NOMO-1 treated with DMSO at 0.1 percent for 48 hours (cell line): ENCODE results near the gene APOL5.
"Not testable (repeated sequence)": the region's sequence is repeated elsewhere in the genome, so short reads cannot be mapped to it uniquely, and the experiment has no call there.

Experiments used
- DNase-seq: peaks from one replicate; lab custom pipeline; 2025; ENCODE audit not compliant: unreplicated experiment; lab: John Stamatoyannopoulos, UW

APOL5 gene, protein sequence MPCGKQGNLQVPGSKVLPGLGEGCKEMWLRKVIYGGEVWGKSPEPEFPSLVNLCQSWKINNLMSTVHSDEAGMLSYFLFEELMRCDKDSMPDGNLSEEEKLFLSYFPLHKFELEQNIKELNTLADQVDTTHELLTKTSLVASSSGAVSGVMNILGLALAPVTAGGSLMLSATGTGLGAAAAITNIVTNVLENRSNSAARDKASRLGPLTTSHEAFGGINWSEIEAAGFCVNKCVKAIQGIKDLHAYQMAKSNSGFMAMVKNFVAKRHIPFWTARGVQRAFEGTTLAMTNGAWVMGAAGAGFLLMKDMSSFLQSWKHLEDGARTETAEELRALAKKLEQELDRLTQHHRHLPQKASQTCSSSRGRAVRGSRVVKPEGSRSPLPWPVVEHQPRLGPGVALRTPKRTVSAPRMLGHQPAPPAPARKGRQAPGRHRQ

DNA sequence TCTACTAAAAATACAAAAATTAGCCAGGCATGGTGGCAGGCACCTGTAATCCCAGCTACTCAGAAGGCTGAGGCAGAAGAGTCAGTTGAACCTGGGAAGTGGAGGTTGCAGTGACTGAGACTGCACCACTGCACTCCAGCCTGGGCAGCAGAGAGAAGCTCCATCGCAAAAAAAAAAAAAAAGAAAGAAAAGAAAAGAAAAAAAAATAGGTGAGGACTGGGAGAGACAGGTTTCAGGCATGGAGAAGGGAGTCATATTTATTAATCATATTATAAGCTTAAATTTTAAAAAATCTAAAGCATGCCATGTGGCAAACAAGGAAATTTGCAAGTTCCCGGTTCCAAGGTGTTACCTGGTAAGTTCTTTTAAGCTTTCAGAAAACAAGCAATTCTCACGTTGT is at the start of gene APOL5:
APOL5 (plus strand) TSS at position 301 of the 400 bp plus-strand sequence; CDS start at position 301, 0 bp downstream.
- no peak for DNase-seq

DNA sequence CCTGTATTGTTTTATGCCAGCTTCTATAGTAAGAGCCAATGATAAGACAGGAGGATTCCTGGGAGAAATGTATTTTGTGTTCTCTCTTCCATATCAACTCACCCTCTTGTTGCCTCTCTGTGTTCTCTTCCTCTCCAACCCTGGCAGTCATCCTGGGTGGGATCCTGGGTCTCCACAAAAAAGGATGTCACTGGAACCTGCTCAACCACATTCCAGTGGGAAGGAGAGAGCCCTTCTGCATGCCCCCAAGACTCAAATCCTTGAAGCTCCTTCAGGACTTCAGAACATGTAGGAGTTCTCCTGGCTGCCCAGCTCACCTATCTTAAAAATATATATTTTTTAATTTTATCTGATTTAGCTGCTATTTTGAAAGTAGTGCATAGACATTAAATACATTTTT is 43.3 kb upstream of the APOL5 start:
- no peak for DNase-seq

DNA sequence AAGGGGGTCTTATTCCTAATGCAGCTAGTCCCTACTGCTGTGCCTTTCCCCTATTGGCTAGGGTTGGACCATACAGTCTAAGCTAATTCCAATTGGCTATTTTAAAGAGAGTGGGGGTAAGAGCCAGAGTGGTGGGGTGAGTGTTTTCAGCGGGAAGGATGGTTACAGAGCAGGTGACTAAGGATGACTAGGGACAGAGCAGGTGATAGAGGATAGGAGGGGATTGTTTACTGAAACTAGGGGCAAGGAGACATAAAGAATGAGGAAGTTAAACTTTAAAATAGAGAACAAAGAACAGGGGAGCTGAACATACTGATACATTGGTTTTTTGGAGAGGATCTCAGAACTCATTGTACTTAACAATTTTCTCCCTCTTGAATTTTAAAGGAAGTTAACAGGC is 41.6 kb upstream of the APOL5 start:
- peak; percentile 37 for DNase-seq

DNA sequence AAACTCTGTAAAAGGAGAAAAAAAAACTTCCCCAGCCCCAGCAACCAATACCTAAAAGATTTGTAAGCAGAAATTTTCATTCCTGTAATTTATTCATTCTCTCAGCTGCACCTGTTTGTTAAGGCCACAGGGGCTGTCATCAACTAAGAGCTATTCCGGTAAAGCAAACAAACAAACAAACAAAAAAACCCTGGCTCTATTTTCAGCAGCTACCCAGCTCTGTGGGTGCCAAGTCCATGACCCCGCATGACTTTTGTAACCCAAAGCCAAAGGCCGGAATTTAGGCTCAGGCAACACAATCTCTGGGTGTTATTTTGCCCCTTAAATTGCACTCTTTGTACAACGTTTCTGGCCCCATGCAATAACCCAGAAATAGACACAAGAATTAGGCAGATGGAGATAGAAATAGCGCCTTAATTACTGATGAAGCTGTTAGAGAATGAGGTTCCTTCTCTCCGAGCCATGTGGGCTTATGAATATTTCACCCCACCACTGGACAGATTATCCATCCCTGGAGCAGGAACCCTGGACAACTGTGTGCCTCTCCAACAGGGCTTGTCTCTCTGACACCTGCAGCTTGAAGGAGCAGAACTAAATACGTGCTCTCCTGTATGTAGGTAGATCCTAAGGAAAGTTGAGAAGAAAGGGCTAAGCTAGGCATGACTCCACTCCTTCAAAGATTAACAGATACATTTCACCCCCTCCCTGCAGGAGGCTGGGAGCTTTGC is 40.0 kb upstream of the APOL5 start:
- DNase-seq: no peak

DNA sequence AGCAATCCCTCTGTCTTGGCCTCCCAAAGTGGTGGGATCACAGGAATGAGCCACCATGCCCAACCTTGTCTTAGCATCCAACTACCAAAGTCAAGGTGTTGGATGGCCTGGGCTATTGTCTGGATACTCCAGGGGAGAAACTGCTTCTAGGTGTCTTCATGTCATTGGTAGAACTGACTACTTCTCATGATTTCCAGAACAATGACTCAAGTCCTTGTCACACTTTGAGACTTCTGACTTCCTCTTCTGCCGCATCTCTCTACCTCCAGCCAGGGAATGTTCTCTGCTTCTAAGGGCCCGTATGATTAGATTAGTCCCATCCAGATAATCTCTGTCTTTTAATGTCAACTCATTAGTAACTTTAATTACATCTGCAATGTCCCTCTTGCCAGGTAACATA is 38.8 kb upstream of the APOL5 start:
- DNase-seq: peak; percentile 16

DNA sequence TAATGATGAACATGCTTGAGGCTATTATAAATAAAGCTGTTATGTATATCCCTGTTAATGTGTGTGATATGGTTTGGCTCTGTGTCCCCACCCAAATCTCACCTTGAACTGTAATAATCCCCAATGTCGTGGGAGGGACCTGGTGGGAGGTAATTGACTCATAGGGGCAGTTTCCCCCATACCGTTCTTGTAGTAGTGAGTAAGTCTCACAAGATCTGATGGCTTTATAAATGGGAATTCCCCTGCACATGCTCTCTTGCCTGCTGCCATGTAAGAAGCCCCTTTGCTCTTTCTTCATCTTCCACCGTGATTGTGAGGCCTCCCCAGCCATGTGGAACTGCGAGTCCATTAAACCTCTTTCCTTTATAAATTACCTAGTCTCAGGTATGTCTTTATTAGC is 38.2 kb upstream of the APOL5 start:
- not testable (repeated sequence) for DNase-seq

DNA sequence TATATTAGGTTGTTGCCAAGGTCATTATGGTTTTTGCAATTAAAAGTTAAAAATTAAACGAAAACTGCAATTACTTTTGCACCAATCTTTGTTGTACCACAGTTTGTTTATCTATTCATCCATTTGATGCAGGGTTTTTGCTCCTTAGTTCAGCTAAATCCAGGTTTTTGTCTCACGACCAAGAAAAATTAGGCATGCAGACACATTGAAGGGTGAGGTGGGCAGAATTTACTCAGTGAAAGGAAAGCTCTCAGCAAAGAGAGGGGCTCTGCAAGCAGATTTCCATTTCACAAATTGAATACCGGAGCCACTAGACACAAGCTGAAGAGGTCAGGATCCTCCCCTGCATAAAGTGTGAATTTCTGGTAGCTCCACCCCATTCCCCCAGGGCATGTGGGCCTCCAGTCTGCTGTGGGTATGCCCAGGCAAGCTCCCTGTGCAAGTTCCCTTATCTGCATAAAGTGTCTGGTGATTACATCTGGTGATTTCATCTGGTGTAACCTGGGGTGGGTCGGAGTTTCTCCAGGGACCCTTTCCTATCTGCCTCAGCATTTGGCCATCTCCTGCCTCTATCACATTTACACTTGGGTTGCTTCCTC is 36.1 kb upstream of the APOL5 start:
- no peak for DNase-seq

DNA sequence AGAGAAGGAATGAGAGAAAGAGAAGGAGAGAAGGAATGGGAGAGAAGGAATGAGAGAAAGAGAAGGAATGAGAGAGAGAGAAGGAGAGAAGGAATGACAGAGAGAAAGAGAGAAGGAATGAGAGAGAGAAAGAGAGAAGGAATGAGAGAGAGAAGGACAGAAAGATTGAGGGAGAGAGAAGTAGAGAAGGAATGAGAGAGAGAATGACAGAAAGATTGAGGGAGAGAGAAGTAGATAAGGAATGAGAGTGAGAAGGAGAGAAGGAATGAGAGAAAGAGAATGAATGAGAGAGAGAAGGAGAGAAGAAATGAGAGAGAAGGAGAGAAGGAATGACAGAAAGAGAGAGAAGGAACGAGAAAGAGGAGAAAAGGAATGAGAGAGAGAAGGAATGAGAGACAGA is 34.1 kb upstream of the APOL5 start:
- no peak for DNase-seq

DNA sequence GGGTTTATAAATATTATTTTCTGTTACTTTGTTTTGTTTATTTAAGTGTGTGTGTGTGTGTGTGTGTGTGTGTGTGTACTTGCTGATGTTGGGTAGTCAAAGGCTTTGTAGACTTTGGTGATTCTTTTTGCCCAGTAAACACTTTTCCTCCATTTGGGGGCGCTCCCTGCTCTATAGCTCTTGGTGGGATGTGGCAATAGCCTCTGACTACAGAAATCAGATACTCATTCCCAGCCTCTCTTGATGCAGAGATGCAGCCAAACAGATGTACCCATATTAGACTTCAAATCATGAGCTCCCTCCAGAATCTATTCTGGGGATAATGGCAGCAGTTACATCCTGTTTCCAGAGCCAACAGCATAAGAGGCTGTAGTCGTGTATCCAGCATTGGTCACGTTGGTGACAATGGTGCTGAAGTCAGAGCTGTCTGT is 33.4 kb upstream of the APOL5 start:
- DNase-seq: no peak

DNA sequence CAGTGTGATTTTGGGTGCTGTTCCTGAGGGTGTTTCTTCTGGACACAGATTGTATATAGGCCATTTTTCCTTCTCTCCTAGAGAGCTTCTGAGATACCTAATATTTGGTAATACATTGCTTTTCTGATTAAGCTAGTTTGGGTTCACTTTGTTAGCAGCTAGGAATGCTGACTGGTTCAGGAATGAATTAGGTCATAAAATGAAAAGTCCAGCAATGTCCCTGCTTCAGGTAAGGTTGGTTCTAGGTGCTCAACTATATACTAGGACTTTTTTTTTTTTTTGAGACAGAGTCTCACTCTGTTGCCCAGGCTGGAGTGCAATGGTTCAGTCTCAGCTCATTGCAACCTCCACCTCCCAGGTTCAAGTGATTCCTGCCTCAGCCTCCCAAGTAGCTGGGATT is 32.9 kb upstream of the APOL5 start:
- no peak for DNase-seq

DNA sequence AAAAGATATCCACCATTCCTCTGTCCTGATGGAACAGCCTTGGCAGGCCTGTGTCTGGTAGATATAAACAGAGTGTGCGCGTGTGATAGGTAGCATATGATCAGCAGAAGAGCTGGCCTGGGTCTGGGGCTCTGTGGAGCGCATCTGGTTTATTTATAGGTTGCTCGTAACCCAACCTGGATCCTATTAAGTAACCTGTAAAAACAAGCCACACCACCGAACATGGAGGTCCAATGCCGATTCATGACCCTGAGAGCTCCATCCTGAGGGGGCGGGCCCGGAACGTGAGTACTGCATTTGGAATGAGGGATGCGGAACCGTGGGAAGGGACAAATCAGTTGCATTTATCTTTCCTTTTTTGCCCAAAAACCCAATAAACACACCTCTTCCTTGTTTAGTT is 31.9 kb upstream of the APOL5 start:
- no peak for DNase-seq

DNA sequence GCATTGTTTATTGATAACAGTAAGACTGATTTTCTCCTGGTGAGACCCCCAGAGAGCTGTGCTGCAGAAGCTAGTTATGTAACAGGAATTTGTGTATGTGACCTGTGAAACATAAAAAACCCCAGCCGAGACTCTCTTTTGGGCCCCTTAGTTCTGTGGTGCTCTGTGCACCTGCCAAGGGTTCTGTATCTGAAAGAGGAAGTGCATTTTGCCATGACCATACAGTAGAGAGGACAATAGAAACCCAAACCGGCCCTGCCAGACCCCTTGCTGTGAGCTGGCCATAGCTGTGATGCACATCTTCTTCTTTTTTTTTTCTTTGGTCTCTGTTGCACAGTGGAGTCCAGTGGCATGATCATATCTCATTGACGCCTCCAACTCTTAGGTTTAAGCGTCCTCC is 31.4 kb upstream of the APOL5 start:
- peak; percentile 24 for DNase-seq

DNA sequence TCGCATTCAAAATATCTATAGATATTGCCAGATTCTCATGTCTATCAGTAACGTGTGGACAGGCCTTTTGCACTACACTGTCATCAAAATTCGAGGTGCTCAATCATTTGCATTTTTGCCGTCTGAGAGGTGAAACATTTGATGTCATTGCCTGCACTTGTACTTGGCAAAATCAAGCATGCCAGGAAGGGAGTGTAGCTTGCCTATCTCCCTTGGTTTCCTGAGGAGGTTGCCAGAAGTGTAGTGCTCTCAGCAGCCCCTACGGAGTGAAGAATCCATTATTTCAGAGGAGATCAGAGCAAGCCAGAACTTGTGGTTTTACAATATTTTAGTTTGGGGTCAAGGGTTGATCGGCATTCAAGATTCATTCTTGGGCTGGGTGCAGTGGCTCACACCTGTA is 30.2 kb upstream of the APOL5 start:
- no peak for DNase-seq

DNA sequence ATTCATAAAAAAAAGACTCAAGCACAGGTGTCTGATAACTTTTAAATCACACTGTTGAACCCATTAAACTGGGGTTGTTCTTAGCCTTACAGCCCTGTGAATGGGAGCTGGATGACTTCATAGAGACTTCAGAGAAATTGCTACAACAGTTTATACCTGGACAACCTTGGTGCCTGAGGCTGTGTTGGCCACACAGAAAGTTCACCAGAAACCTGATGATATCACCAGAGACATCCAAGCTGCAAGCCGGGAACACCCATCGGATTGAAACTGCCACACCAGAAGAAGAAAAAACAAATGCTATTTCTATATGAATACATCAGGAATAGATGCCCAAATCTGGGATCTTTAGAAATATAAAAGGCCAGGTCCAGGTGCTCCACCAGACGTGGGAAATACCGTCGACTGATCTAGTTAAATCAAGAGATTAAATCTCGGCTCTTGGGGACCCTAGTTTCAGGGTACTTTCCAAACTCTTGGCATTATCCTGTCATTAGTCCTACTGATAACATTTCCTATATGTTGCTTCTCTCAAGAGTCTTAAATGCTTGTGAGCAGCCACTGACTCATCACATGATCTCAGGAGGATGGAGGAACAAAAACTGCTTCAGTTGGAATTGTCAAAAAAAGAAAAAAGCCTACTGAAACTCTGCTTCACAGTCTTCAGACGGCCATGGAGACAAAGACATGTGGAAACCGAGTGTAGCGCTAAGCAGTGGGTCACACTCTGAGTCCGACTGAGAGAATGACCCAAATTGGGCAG is 28.6 kb upstream of the APOL5 start:
- DNase-seq: no peak

DNA sequence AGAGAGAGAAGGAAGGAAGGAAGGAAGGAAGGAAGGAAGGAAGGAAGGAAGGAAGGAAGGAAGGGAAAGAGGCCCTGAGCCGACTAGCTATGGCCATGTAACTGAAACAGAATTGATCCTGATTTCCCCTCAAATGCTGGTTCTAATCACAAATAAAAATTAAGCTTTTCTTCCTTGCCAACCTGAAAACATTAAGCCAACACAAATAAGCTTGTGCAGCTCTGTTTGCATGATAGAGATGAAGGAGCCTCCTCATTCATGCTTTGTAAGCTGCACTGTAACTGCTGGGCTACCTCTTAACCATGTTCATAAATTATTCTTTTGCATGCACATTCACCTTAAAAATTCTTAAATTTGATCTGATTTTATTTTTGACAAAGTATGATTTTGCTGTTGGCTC is 27.7 kb upstream of the APOL5 start:
- no peak for DNase-seq

DNA sequence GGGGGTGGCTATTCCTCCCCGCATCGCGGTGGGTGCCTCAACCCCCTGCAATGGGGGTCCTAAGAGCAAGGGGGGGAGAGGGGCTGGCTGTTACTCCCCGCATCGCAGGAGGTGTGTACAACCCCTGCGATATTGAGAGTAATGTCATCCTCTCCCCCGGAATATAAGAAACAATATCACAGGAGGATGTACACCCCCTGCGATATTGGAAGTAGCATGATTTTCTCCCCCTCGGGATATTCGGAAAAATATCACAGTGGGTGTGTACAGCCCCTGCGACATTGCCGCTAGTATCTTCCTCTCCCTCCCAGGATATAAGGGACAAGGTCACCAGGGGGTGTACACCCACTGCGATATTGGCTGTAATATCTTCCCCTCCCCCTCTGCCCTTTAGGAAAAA is 22.5 kb upstream of the APOL5 start:
- no peak for DNase-seq

DNA sequence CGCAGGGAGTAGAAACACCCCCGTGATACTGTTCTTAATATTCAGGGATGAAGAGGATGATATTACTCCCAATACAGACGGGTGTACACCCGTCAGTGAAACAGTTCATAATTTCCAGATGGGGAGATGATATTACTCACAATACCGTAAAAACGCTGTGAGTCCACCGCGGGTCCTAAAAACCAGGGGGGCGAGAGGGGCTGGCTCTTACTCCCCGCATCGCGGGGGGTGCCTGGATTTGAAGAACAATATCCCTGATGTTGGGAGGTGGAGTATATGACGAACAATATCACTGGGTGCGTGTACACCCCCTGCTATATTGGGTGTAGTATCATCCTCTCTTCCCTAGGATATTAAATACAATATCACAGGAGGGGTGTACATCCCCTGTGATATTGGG is 20.5 kb upstream of the APOL5 start:
- no peak for DNase-seq

DNA sequence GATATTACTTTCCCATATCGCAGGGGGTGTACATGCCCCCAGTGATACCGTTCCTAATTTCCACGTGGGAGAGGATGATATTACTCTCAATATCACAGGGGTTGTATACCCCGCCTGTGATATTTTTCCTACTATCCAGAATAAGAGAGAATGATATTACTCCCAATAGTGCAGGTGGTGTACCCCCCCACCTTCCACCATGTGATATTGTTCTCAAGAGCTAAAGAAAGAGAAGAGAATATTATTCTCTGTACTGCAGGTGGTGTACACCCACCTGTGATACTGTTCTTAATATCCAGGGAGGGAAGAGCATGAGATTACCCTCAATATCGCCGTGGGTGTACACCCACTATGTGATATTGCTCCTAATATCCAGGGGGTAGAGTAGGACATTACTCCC is 17.8 kb upstream of the APOL5 start:
- DNase-seq: not testable (repeated sequence)

DNA sequence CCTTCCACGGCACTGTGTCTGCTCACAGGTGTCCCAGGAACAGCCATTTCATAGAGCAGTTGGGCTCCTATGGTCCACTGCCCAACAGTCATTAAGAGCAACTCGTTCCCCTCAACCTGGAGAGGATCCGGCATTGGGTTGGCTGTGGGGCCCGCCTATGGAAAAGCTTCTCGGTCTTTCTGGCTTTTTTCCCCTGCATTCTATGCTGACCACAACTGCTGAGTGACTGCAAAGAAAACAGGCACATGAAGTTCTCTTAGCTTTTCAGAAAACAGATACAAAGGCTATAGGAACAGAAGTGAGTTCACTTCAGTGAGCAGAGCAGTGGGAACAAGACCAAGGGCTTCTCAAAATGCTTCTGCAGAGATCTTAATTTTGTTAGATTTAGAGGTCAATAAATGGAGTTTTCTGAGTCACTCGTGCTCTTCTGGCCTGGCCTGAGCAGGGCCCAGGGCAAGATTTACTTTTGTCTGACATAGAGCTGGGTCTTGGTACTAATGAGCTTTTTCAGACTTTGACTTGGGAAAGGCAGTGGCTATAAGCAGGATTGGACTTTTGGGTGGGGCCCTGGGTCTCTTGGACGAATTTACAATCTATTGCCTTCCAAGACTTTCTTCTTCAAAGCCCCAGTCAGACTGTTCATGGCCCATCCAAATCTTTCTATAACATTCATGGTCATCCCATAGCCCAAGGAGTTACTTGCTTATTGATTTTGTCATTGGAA is 13.6 kb upstream of the APOL5 start:
- DNase-seq: no peak

DNA sequence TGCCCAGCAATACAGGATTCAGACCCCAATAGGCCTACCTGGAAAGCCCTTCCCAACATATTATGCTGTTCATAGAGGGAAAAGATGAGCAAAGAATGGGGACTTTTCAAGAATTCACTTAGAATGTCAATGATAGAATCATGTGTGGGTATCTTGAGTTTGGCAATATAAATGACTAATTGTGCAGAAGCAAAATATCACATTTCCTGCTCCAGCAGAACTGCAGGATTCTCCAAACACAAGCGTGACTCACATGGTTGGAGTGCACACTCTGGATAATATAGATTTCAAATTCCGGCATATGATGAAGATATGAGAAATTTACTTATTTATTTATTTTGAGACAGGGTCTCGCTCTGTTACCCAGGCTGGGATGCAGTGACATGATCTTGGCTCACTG is 12.5 kb upstream of the APOL5 start:
- no peak for DNase-seq

DNA sequence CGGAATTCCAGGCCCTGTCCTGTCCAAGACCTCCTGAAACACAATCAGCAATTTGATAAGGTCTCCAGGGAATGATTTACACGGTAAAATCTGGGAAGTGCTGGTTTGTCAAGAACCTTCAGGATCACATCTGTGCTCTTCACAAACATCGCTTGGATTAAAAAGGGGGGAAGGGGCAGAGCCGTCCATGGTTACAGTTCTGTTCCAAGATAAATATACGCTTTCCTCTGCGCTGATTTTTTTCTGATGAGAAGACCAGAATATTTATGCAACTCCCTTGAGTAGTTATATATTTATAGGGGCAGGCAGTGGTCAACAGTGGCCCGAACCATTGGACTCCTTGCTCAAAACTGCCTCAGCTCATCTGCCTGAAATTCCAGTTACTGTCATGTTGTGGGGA is 9.2 kb upstream of the APOL5 start:
- DNase-seq: no peak
